ENCODE measurements around the gene PCDH15. TPM values are rescaled to one million over a fixed set of nuclear protein-coding genes. Genes with fewer than 3 reads are reported as not detected.

Gene PCDH15
- total and polyA plus RNA-seq, 2 experiments from 2014 or later, result not detected

- no peaks in the 10 kb centered on the region for H3K79me2 ChIP-seq (ENCODE audit: insufficient read depth)
- no peak overlapping the region for H3K4me2 ChIP-seq (ENCODE audit: unreplicated experiment)
- H3K4me1 ChIP-seq (ENCODE audit: insufficient read depth), result no peaks in the 10 kb centered on the region
- no peak overlapping the region for H3K27ac ChIP-seq
- H3K9ac ChIP-seq, result no peak overlapping the region
- no peak overlapping the region for H2AFZ ChIP-seq
- H3K27me3 ChIP-seq (replicated peaks; ENCODE audit: insufficient read depth), result no peaks in the 10 kb centered on the region
- H3K9me3 ChIP-seq (ENCODE audit: low read depth), result no peaks in the 10 kb centered on the region
- no peak overlapping the region for H3K4me3 ChIP-seq
- in situ Hi-C loops (cut with MboI), result no loop called here
- H4K20me1 ChIP-seq (ENCODE audit: insufficient read depth), result no peaks in the 10 kb centered on the region
- H3K9me2 ChIP-seq (ENCODE audit: insufficient read depth), result no peaks in the 10 kb centered on the region
- no peaks in the 10 kb centered on the region for H3K36me3 ChIP-seq (ENCODE audit: low read depth)
- no peak for TF ChIP-seq EZH2 (IDR thresholded peaks at IDR 0.05; ENCODE audit: insufficient read depth, poor library complexity, severe bottlenecking)
- no peak for TF ChIP-seq EZH2phosphoT487 (IDR thresholded peaks at IDR 0.05; ENCODE audit: insufficient read depth, low read depth)
- no peaks in the 10 kb centered on the region for H3F3A ChIP-seq (ENCODE audit: insufficient read depth)
- WGBS, 2 experiments (ENCODE audit: low coverage in 1 of 2, low lambda C conversion rate in 2 of 2, missing lambda C conversion rate in 2 of 2), result 6 to 8% methylated on average over 1 of the region's 1 CpG
- no peak for DNase-seq
Measured at GRCh38 chr10:54682554-54682953, 118.5 kb downstream of the PCDH15 start.

- 20 to 26% methylated on average over 2 of the region's 2 CpGs for WGBS, 2 experiments (ENCODE audit: low coverage in 1 of 2, low lambda C conversion rate in 2 of 2, missing lambda C conversion rate in 2 of 2)
- Histone ChIP-seq H2AFZ (no peak overlapping the region), H3K4me2 (ENCODE audit: unreplicated experiment) (no peak overlapping the region), H4K20me1 (ENCODE audit: insufficient read depth) (no peaks in the 10 kb centered on the region), H3K27me3 (replicated peaks; ENCODE audit: insufficient read depth) (no peaks in the 10 kb centered on the region), H3K27ac (no peak overlapping the region), H3K9me3 (ENCODE audit: low read depth) (no peaks in the 10 kb centered on the region), H3K4me3 (no peak overlapping the region), H3F3A (ENCODE audit: insufficient read depth) (no peaks in the 10 kb centered on the region), H3K4me1 (ENCODE audit: insufficient read depth) (no peaks in the 10 kb centered on the region), H3K9ac (no peak overlapping the region), H3K79me2 (ENCODE audit: insufficient read depth) (no peaks in the 10 kb centered on the region), H3K36me3 (ENCODE audit: low read depth) (no peaks in the 10 kb centered on the region), H3K9me2 (ENCODE audit: insufficient read depth) (no peaks in the 10 kb centered on the region)
- TF ChIP-seq EZH2phosphoT487 (IDR thresholded peaks at IDR 0.05; ENCODE audit: insufficient read depth, low read depth) (no peak), EZH2 (IDR thresholded peaks at IDR 0.05; ENCODE audit: insufficient read depth, poor library complexity, severe bottlenecking) (no peak)
- no peak for DNase-seq
- in situ Hi-C loops (cut with MboI), result no loop called here
Measured at GRCh38 chr10:54681136-54681535, 119.9 kb downstream of the PCDH15 start.

GRCh38 chr10:54667136-54667535 lies 133.9 kb downstream of the PCDH15 start:
- no peaks in the 10 kb centered on the region for H3K27me3 ChIP-seq (replicated peaks; ENCODE audit: insufficient read depth)
- no peak overlapping the region for H3K27ac ChIP-seq
- no peak overlapping the region for H3K4me2 ChIP-seq (ENCODE audit: unreplicated experiment)
- H3K9me2 ChIP-seq (ENCODE audit: insufficient read depth), result no peaks in the 10 kb centered on the region
- H3K4me1 ChIP-seq (ENCODE audit: insufficient read depth), result no peaks in the 10 kb centered on the region
- H3K79me2 ChIP-seq (ENCODE audit: insufficient read depth), result no peaks in the 10 kb centered on the region
- no peaks in the 10 kb centered on the region for H4K20me1 ChIP-seq (ENCODE audit: insufficient read depth)
- WGBS, 2 experiments (ENCODE audit: low coverage in 1 of 2, low lambda C conversion rate in 2 of 2, missing lambda C conversion rate in 2 of 2), result 50 to 75% methylated on average over 1 of the region's 1 CpG
- in situ Hi-C loops (cut with MboI), result no loop called here
- no peak overlapping the region for H2AFZ ChIP-seq
- H3K36me3 ChIP-seq (ENCODE audit: low read depth), result no peaks in the 10 kb centered on the region
- no peak overlapping the region for H3K9ac ChIP-seq
- no peaks in the 10 kb centered on the region for H3F3A ChIP-seq (ENCODE audit: insufficient read depth)
- TF ChIP-seq EZH2 (IDR thresholded peaks at IDR 0.05; ENCODE audit: insufficient read depth, poor library complexity, severe bottlenecking), result no peak
- no peak for TF ChIP-seq EZH2phosphoT487 (IDR thresholded peaks at IDR 0.05; ENCODE audit: insufficient read depth, low read depth)
- no peaks in the 10 kb centered on the region for H3K9me3 ChIP-seq (ENCODE audit: low read depth)
- DNase-seq, result no peak
- no peak overlapping the region for H3K4me3 ChIP-seq

GRCh38 chr10:54666192-54666591 lies 134.8 kb downstream of the PCDH15 start:
- no peak for DNase-seq
- Histone ChIP-seq H3K27me3 (replicated peaks; ENCODE audit: insufficient read depth) (no peaks in the 10 kb centered on the region), H3K4me3 (no peak overlapping the region), H3K4me1 (ENCODE audit: insufficient read depth) (no peaks in the 10 kb centered on the region), H2AFZ (no peak overlapping the region), H3K9me3 (ENCODE audit: low read depth) (no peaks in the 10 kb centered on the region), H3K9me2 (ENCODE audit: insufficient read depth) (no peaks in the 10 kb centered on the region), H3K36me3 (ENCODE audit: low read depth) (no peaks in the 10 kb centered on the region), H3F3A (ENCODE audit: insufficient read depth) (no peaks in the 10 kb centered on the region), H4K20me1 (ENCODE audit: insufficient read depth) (no peaks in the 10 kb centered on the region), H3K4me2 (ENCODE audit: unreplicated experiment) (no peak overlapping the region), H3K9ac (no peak overlapping the region), H3K27ac (no peak overlapping the region), H3K79me2 (ENCODE audit: insufficient read depth) (no peaks in the 10 kb centered on the region)
- no peak for TF ChIP-seq EZH2 (IDR thresholded peaks at IDR 0.05; ENCODE audit: insufficient read depth, poor library complexity, severe bottlenecking)
- no peak for TF ChIP-seq EZH2phosphoT487 (IDR thresholded peaks at IDR 0.05; ENCODE audit: insufficient read depth, low read depth)
- in situ Hi-C loops (cut with MboI), result no loop called here

GRCh38 chr10:54665095-54665494 lies 135.9 kb downstream of the PCDH15 start:
- Histone ChIP-seq H2AFZ (no peak overlapping the region), H3K4me3 (no peak overlapping the region), H3K79me2 (ENCODE audit: insufficient read depth) (no peaks in the 10 kb centered on the region), H3K9me2 (ENCODE audit: insufficient read depth) (no peaks in the 10 kb centered on the region), H3K27me3 (replicated peaks; ENCODE audit: insufficient read depth) (no peaks in the 10 kb centered on the region), H3K27ac (no peak overlapping the region), H3K36me3 (ENCODE audit: low read depth) (no peaks in the 10 kb centered on the region), H3K9me3 (ENCODE audit: low read depth) (no peaks in the 10 kb centered on the region), H3K4me1 (ENCODE audit: insufficient read depth) (no peaks in the 10 kb centered on the region), H4K20me1 (ENCODE audit: insufficient read depth) (no peaks in the 10 kb centered on the region), H3K4me2 (ENCODE audit: unreplicated experiment) (no peak overlapping the region), H3K9ac (no peak overlapping the region), H3F3A (ENCODE audit: insufficient read depth) (no peaks in the 10 kb centered on the region)
- DNase-seq, result no peak
- in situ Hi-C loops (cut with MboI), result no loop called here
- no peak for TF ChIP-seq EZH2phosphoT487 (IDR thresholded peaks at IDR 0.05; ENCODE audit: insufficient read depth, low read depth)
- TF ChIP-seq EZH2 (IDR thresholded peaks at IDR 0.05; ENCODE audit: insufficient read depth, poor library complexity, severe bottlenecking), result no peak
